Measurements from ENCODE around the gene CCR7.

GRCh38 chr17:40565769-40566409 is 617 bp upstream of the CCR7 start:
- TF ChIP-seq CTCF (IDR thresholded peaks at IDR 0.05) (no peak), EP300 (IDR thresholded peaks at IDR 0.05) (no peak)
